Skeletal muscle satellite cell (primary cell): ENCODE measurements around the gene PRKCSH.
"Not testable (repeated sequence)": the region's sequence is repeated elsewhere in the genome, so short reads cannot be mapped to it uniquely, and the experiment has no call there.

Source experiments
- H3K27me3 ChIP-seq: 2 replicates; pipeline ENCODE4 v1.7.0; 2013; ENCODE audit warnings: low read length; ENCODE audit not compliant: control insufficient read depth, insufficient read depth
- H3K36me3 ChIP-seq: 2 replicates; pipeline ENCODE4 v1.7.0; 2013; ENCODE audit warnings: mild to moderate bottlenecking, control low read depth, low read length; ENCODE audit not compliant: insufficient read depth
- H3K4me1 ChIP-seq: 2 replicates; pipeline ENCODE4 v1.7.0; 2013; ENCODE audit warnings: low read length; ENCODE audit not compliant: control insufficient read depth, insufficient read depth
- H3K4me2 ChIP-seq: 2 replicates; pipeline ENCODE4 v1.7.0; 2013; ENCODE audit warnings: mild to moderate bottlenecking, low read length
- H3K4me3 ChIP-seq: 2 replicates; pipeline ENCODE4 v1.7.0; 2013; ENCODE audit warnings: low read length
- H3K9ac ChIP-seq: 2 replicates; pipeline ENCODE4 v1.7.0; 2013; ENCODE audit warnings: mild to moderate bottlenecking, low read depth, low read length, moderate library complexity
- H3K9me3 ChIP-seq: replicated peaks from 2 replicates; pipeline ENCODE4 v1.7.0; 2013; ENCODE audit warnings: mild to moderate bottlenecking, control low read depth, low read length

PRKCSH gene

DNA sequence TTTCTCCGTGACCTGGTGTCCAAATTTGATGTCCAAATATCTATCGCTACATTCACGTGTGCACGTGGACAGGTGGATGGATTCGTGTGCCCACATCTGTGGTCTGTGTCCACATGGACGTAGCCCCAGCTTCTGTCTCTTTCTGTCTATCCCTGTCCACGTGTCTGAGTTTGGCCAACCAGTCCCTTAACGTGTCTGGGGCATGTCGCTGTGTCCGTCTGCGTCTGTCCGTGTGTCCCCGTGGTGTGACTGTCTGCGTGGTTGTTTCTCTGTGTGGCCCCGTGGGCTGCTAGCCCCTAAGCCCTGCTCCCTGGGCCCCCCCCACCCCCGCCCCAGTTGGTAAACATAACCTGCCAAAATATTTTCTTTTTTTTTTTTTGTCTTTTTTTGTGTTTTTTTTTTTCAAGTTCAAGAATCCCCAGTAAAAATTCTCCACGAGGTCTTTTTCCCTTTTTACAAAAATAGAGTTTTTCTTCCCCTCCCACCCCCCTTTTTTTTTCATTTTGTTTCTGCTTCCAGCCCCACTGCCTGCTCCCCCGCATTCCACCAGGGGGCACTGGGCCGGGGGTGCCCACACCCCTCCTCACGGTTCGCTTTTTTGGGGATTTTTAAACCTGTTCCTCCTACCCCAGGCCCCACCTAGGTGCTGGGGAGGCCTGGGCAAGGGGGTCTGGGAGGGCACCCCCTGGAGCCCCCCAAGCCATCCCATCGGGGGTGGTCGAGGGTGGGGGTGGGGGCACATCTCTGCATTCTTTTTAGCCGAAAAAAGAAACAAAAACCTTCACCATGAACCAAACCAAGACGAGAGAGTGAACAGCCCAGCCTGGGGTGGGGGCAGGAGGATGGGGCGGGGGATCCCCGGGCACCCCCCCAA, 18.3 kb downstream of the PRKCSH start:
- H3K36me3 ChIP-seq, result peaks cover 10% of the 10 kb centered on the region
- H3K9me3 ChIP-seq, result no peaks in the 10 kb centered on the region
- no peak overlapping the region for H3K9ac ChIP-seq
- H3K4me2 ChIP-seq, result no peak overlapping the region
- H3K4me3 ChIP-seq, result no peak overlapping the region
- no peaks in the 10 kb centered on the region for H3K4me1 ChIP-seq
- H3K27me3 ChIP-seq, result peaks cover 12% of the 10 kb centered on the region

DNA sequence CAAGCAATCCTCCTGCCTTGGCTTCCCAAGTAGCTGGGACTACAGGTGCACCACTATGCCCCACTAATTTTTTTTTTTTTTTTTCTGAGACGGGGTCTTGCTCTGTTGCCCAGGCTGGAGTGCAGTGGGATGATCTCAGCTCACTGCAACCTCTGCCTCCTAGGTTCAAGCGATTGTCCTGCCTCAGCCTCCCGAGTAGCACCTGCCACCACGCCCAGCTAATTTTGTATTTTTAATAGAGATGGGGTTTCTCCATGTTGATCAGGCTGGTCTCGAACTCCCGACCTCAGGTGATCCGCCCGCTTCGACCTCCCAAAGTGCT, 19.8 kb downstream of the PRKCSH start:
- H3K27me3 ChIP-seq, result peaks cover 13% of the 10 kb centered on the region
- not testable (repeated sequence) for H3K4me3 ChIP-seq, H3K4me1 ChIP-seq, H3K36me3 ChIP-seq, H3K9me3 ChIP-seq, H3K4me2 ChIP-seq, H3K9ac ChIP-seq

DNA sequence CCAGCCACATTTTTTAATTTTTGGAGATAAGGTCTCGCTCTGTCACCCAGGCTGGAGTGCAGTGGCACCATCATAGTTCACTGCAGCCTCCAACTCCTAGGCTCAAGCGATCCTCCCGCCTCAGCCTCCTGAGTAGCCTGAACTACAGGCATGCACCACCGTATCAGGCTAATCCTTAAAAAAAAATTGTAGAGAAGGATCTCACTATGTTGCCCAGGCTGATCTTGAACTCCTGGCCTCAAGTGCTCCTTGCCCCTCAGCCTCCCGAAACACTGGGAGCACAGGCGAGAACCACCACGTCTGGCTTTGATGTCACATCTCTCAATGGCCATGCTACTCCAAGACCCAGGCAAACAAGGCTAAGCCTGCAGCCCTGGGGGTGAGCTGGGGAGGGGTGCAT, 21.2 kb downstream of the PRKCSH start:
- H3K9me3 ChIP-seq, result no peaks in the 10 kb centered on the region
- no peak overlapping the region for H3K4me2 ChIP-seq
- no peaks in the 10 kb centered on the region for H3K4me1 ChIP-seq
- no peak overlapping the region for H3K4me3 ChIP-seq
- H3K27me3 ChIP-seq, result peaks cover 13% of the 10 kb centered on the region
- no peaks in the 10 kb centered on the region for H3K36me3 ChIP-seq
- no peak overlapping the region for H3K9ac ChIP-seq

DNA sequence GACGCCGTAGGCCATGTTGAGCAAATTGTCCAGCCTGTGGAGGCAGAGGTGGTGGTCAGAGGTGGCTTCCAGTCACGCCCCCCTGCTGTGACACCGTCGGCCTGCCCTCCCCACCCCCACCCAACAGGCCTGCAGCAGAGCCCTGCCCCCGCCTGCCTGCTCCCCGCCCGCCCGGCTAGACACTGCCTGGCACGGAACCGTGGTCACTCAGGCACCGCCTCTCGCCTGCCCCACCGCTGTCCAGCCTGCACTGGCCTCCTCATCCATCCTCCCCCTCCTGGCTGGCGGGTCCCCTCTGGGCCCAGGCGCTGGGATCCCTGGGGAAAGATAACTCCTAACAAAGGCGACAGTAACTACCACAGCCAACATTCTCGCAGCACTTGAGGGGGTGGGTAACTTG, 21.7 kb downstream of the PRKCSH start:
- Histone ChIP-seq H3K4me1 (no peaks in the 10 kb centered on the region), H3K36me3 (no peaks in the 10 kb centered on the region), H3K9me3 (no peaks in the 10 kb centered on the region), H3K27me3 (peaks cover 13% of the 10 kb centered on the region), H3K4me3 (no peak overlapping the region), H3K4me2 (no peak overlapping the region), H3K9ac (no peak overlapping the region)

DNA sequence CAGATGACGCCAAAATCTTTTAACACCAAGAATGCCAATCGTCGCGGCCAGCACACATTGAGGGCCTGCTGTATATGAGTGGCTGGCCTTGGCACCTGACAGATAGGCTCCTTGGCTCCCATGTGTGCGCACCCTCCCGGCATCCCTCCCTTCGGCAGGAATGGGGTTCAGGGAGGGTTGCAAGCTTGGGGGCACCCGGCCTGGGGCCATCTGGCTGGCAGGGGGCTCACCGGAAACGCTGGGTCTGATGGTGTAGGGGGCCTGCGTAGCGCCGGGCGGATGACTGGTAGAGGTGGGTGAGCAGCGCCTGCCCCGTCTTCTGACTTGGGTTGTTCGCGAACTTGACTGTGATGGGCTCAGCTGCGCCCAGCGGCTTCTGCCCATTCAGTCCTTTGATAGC, 22.4 kb downstream of the PRKCSH start:
- no peak overlapping the region for H3K4me2 ChIP-seq
- H3K4me1 ChIP-seq, result no peaks in the 10 kb centered on the region
- no peaks in the 10 kb centered on the region for H3K9me3 ChIP-seq
- H3K9ac ChIP-seq, result no peak overlapping the region
- H3K27me3 ChIP-seq, result peaks cover 13% of the 10 kb centered on the region
- no peak overlapping the region for H3K4me3 ChIP-seq
- no peaks in the 10 kb centered on the region for H3K36me3 ChIP-seq

DNA sequence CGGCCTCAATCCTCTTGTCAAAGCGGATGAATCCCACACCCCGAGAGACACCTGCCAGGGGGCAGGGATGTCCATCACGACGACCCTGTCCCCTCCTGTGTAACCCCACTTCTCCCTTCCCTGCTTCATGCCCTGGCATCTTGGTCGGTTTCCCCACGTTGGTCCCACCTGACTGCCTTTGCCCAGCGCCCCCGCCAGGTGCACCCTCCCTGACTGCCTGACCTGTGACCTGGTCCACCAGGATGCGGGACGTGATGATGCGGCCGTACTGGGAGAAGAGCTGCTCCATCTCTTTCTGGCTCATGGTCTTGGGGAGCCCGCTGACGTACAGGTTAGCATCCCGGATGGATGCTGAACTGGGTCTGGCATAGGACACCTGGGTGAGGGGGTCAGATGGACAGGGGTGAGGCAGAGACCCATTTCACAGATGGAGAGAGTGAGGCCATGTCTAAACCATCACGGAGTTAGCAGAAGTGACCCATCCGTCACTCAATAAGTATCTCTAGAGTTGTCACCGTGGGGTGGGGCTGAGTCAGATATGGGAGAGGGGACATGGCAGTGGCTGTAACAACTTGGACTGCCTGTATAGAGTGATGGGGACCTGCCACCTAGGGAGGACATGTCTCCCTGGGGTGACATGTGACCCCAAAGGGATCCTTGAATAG, 22.9 kb downstream of the PRKCSH start:
- Histone ChIP-seq H3K27me3 (peaks cover 13% of the 10 kb centered on the region), H3K4me2 (no peak overlapping the region), H3K4me3 (no peak overlapping the region), H3K4me1 (no peaks in the 10 kb centered on the region), H3K9me3 (no peaks in the 10 kb centered on the region), H3K9ac (no peak overlapping the region), H3K36me3 (no peaks in the 10 kb centered on the region)

DNA sequence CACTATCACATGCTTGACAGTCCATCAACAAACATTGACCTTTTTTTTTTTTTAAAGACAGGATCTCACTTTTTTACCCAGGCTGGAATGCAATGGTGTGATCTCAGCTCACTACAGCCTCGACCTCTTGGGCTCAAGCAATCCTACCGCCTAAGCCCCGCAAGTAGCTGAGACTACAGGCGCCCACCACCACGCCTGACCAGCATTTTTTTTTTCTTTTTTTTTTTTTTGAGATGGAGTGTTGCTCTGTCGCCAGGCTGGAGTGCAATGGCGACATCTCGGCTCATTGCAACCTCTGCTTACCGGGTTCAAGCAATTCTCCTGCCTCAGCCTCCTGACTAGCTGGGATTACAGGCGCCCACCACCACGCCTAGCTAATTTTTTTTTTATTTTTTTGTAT, 23.5 kb downstream of the PRKCSH start:
- H3K9ac ChIP-seq, H3K4me2 ChIP-seq, H3K36me3 ChIP-seq, H3K4me1 ChIP-seq, H3K4me3 ChIP-seq, H3K9me3 ChIP-seq: not testable (repeated sequence)
- H3K27me3 ChIP-seq, result peaks cover 13% of the 10 kb centered on the region

DNA sequence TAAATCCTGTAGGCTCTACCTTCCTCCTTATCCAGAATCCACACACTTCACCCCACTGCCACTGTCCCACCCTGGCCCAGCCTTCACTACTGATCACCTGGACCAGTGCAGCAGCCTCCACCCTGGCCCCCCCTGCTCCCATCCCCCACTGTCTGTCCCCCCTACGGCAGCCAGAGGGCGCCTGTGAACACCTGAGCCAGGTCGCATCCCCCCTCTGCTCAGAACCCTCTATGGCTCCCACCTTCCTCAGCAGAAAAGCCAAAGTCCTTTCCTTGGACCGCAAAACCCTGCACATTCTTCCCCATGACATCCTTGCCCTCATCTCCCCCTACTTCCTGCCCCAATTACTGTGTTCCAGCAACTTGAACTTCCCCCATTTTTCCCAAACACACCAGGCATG, 24.8 kb downstream of the PRKCSH start:
- H3K36me3 ChIP-seq, result no peaks in the 10 kb centered on the region
- no peaks in the 10 kb centered on the region for H3K4me1 ChIP-seq
- peaks cover 13% of the 10 kb centered on the region for H3K27me3 ChIP-seq
- no peak overlapping the region for H3K4me3 ChIP-seq
- no peak overlapping the region for H3K4me2 ChIP-seq
- no peaks in the 10 kb centered on the region for H3K9me3 ChIP-seq
- no peak overlapping the region for H3K9ac ChIP-seq

DNA sequence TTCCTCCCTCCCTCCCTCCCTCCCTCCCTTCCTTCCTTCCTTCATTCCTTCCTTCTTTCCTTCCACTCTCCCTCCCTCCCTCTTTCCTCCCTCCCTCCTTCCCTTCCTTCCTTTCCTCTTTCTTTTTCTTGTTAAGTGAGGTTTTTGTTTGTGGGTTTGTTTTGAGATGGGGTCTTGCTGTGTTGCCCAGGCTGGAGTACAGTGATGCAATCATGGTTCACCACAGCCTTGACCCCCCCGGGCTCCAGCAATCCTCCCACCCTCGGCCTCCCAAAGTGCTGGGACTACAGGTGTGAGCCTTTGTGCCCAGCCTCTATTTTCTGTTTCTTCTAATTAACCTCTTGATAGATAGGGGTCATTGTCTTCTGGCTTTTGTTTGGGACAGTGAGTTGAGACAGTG, 26.0 kb downstream of the PRKCSH start:
- H3K4me1 ChIP-seq, result no peaks in the 10 kb centered on the region
- H3K36me3 ChIP-seq, result no peaks in the 10 kb centered on the region
- H3K4me2 ChIP-seq, result no peak overlapping the region
- no peak overlapping the region for H3K4me3 ChIP-seq
- H3K9me3 ChIP-seq, result no peaks in the 10 kb centered on the region
- H3K27me3 ChIP-seq, result peaks cover 13% of the 10 kb centered on the region
- H3K9ac ChIP-seq, result no peak overlapping the region

DNA sequence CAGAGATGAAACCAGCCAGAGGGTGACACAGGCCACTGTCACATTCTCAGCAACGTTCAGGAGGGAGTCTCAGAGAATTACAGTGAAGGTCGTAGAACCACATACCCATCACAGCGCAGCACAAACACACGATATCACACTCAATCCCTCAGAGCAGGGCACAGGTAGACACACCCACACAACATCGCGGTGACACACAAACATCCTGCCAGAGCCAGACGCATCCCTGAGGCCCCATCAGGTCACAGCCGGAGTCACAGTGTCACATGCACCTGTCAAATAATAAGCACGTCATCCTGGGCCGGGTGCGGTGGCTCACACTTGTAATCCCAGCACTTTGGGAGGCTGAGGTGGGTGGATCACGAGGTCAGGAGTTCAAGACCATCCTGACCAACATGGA, 28.0 kb downstream of the PRKCSH start:
- Histone ChIP-seq H3K4me1 (no peaks in the 10 kb centered on the region), H3K9me3 (no peaks in the 10 kb centered on the region), H3K27me3 (peaks cover 4% of the 10 kb centered on the region), H3K36me3 (no peaks in the 10 kb centered on the region), H3K4me3 (no peak overlapping the region), H3K4me2 (no peak overlapping the region), H3K9ac (no peak overlapping the region)

DNA sequence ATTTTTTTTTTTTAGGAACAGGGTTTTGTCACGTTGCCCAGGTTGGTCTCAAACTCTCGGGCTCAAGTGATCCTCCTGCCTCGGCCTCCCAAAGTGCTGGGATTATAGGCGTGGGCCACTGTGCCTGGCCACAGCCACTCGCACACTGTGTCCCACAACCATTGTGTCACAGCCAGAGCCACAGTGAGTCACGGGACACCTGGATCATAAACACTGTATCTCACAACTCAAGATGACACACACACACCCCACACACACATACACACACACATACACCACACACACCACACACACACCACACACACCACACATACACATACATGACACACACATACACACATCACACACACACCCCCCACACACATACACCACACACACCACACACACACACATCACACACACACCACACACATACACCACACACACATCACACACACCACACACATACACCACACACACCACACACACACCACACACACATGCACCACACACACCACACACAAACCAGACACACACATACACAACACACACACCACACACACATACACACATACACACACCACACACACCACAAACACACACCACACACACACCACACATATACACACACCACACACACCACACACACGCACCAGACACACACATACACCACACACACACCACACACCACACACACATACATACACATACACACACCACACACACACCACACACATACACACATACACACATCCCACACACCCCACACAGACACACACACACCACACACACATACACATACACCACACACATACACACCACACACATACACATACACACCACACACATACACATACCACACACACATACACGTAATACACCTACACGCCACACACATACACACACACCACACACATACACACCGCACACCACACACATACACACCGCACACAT, 29.2 kb downstream of the PRKCSH start:
- no peak overlapping the region for H3K4me3 ChIP-seq
- H3K36me3 ChIP-seq, result no peaks in the 10 kb centered on the region
- H3K9ac ChIP-seq, result no peak overlapping the region
- H3K27me3 ChIP-seq, result no peaks in the 10 kb centered on the region
- no peaks in the 10 kb centered on the region for H3K4me1 ChIP-seq
- no peak overlapping the region for H3K4me2 ChIP-seq
- no peaks in the 10 kb centered on the region for H3K9me3 ChIP-seq
